Measurements from ENCODE around the gene SSX1.
"Not testable (repeated sequence)": the region's sequence is repeated elsewhere in the genome, so short reads cannot be mapped to it uniquely, and the experiment has no call there.

- not testable (repeated sequence) for TF ChIP-seq CTCF (IDR thresholded peaks at IDR 0.05; ENCODE audit: insufficient read depth, low read length); POLR2AphosphoS5 (IDR thresholded peaks at IDR 0.05; ENCODE audit: low read depth); SPI1 (IDR thresholded peaks at IDR 0.05; ENCODE audit: borderline replicate concordance, low read depth)
- TF ChIP-seq, protein P1, sequence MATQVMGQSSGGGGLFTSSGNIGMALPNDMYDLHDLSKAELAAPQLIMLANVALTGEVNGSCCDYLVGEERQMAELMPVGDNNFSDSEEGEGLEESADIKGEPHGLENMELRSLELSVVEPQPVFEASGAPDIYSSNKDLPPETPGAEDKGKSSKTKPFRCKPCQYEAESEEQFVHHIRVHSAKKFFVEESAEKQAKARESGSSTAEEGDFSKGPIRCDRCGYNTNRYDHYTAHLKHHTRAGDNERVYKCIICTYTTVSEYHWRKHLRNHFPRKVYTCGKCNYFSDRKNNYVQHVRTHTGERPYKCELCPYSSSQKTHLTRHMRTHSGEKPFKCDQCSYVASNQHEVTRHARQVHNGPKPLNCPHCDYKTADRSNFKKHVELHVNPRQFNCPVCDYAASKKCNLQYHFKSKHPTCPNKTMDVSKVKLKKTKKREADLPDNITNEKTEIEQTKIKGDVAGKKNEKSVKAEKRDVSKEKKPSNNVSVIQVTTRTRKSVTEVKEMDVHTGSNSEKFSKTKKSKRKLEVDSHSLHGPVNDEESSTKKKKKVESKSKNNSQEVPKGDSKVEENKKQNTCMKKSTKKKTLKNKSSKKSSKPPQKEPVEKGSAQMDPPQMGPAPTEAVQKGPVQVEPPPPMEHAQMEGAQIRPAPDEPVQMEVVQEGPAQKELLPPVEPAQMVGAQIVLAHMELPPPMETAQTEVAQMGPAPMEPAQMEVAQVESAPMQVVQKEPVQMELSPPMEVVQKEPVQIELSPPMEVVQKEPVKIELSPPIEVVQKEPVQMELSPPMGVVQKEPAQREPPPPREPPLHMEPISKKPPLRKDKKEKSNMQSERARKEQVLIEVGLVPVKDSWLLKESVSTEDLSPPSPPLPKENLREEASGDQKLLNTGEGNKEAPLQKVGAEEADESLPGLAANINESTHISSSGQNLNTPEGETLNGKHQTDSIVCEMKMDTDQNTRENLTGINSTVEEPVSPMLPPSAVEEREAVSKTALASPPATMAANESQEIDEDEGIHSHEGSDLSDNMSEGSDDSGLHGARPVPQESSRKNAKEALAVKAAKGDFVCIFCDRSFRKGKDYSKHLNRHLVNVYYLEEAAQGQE (IDR thresholded peaks at IDR 0.05; ENCODE audit: insufficient replicate concordance, low read depth): not testable (repeated sequence)
These were observed 31.0 kb upstream of the SSX1 start for GRCh38 chrX:48224196-48224595.
